Activated B cell treated with CpG ODN at 0.5 μM for 24 hours (primary cell): Measurements from ENCODE around the gene ERVMER34-1. TPM values are rescaled to one million over a fixed set of nuclear protein-coding genes. Genes with fewer than 3 reads are reported as not detected.

Experiments
- ATAC-seq: fragments of 200-7000 bp; cut with Tn5 transposase; one replicate; pipeline ENCODE4 v1.10.0; 2021; ENCODE audit warnings: low read depth, mild to moderate bottlenecking, moderate library complexity
- CTCF ChIA-PET: fragments of 350-600 bp; sonication (Branson Sonifier 250); formaldehyde crosslinking; loops from one replicate; lab custom pipeline; 2021; ENCODE audit warnings: antibody characterized with exemption; lab: Charles Lee
- POLR2A ChIA-PET: fragments of 350-600 bp; sonication (Branson Sonifier 250); formaldehyde crosslinking; loops from one replicate; lab custom pipeline; 2021; ENCODE audit warnings: antibody characterized with exemption; lab: Charles Lee
- DNase-seq: peaks from one replicate; pipeline ENCODE4 v3.0.0; 2022
- H3K27ac Mint-ChIP-seq: one replicate; pipeline ENCODE4 v1.8.0; 2020; ENCODE audit warnings: mixed read lengths
- H3K27me3 Mint-ChIP-seq: one replicate; pipeline ENCODE4 v1.8.0; 2021; ENCODE audit warnings: mixed read lengths
- H3K36me3 Mint-ChIP-seq: one replicate; pipeline ENCODE4 v1.8.0; 2021; ENCODE audit warnings: low read depth, mixed read lengths
- H3K4me1 Mint-ChIP-seq: one replicate; pipeline ENCODE4 v1.8.0; 2021; ENCODE audit warnings: mixed read lengths
- H3K4me3 Mint-ChIP-seq: one replicate; pipeline ENCODE4 v1.8.0; 2020; ENCODE audit warnings: mild to moderate bottlenecking, mixed read lengths
- H3K9me3 Mint-ChIP-seq: one replicate; pipeline ENCODE4 v1.8.0; 2020; ENCODE audit warnings: mixed read lengths
- intact Hi-C: fragments of 100-400 bp; cut with micrococcal nuclease; formaldehyde crosslinking; loops from one replicate; pipeline ENCODE4 v1.15.1; 2024
- total RNA-seq: library from RNA; stranded (reverse); gene quantifications from 2 replicates; pipeline ENCODE4 v1.2.3, GENCODE V29; 2022
- TF ChIP-seq, protein P1 (sequence below): fragments of 200-600 bp; IDR thresholded peaks from one replicate; pipeline ENCODE4 v1.8.0; 2022; ENCODE audit warnings: antibody characterized with exemption, mild to moderate bottlenecking

ERVMER34-1 gene, protein sequence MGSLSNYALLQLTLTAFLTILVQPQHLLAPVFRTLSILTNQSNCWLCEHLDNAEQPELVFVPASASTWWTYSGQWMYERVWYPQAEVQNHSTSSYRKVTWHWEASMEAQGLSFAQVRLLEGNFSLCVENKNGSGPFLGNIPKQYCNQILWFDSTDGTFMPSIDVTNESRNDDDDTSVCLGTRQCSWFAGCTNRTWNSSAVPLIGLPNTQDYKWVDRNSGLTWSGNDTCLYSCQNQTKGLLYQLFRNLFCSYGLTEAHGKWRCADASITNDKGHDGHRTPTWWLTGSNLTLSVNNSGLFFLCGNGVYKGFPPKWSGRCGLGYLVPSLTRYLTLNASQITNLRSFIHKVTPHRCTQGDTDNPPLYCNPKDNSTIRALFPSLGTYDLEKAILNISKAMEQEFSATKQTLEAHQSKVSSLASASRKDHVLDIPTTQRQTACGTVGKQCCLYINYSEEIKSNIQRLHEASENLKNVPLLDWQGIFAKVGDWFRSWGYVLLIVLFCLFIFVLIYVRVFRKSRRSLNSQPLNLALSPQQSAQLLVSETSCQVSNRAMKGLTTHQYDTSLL
- total RNA-seq = not detected in 2 replicates

DNA sequence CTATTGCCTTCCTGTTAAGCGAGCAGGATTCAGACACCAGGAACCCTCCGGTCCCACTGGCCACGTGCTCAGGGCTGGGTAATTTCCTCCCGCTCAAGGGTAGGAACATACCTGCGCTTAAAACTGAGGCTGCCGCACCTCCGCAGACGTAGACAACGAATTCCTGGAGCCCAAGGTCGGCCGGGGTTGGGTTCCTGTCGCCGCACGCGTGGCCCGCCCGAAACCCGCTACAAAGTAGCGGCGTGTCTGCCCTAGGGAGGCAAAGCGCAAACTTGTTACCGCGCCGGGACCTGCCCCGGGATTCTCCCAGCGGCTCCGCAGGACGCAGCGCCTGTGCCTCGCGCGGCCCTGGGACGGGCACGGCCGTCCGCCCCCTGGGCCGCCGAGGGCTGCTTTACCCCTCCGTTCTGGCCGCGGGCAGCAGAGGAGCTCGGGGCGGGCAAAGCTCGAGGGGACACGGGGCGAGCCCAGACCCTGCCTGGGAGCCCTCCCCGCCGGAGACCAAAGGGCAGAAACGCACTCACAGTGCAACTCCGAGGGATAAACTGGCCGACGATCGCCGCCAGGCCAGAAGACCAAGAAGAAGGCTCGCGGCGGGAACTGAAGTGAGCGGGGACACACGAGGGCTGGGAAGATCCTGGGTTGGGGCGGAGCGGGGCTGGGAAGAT is at the start of gene ERVMER34-1:
ERVMER34-1 (minus strand) TSS at position 607 of the 668 bp plus-strand sequence. CDS start 5,905 bp downstream, outside the sequence.
- peaks cover 2% of the 10 kb centered on the region for H3K9me3 Mint-ChIP-seq
- ATAC-seq = no peak
- no peaks in the 10 kb centered on the region for H3K36me3 Mint-ChIP-seq
- H3K4me3 Mint-ChIP-seq = peak within 1 kb of the TSS; percentile 77
- TF ChIP-seq, protein P1, sequence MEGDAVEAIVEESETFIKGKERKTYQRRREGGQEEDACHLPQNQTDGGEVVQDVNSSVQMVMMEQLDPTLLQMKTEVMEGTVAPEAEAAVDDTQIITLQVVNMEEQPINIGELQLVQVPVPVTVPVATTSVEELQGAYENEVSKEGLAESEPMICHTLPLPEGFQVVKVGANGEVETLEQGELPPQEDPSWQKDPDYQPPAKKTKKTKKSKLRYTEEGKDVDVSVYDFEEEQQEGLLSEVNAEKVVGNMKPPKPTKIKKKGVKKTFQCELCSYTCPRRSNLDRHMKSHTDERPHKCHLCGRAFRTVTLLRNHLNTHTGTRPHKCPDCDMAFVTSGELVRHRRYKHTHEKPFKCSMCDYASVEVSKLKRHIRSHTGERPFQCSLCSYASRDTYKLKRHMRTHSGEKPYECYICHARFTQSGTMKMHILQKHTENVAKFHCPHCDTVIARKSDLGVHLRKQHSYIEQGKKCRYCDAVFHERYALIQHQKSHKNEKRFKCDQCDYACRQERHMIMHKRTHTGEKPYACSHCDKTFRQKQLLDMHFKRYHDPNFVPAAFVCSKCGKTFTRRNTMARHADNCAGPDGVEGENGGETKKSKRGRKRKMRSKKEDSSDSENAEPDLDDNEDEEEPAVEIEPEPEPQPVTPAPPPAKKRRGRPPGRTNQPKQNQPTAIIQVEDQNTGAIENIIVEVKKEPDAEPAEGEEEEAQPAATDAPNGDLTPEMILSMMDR = no peak
- peaks cover 47% of the 10 kb centered on the region for H3K27me3 Mint-ChIP-seq
- peaks cover 13% of the 10 kb centered on the region for H3K4me1 Mint-ChIP-seq
- DNase-seq = peak; percentile 19
- no peak within 1 kb of the TSS for H3K27ac Mint-ChIP-seq
- ChIA-PET CTCF (no interaction called here), POLR2A (interaction anchor here (1.3 kb wide), 1 partner anchor 39 kb away, joined by 4 read pairs; no protein-coding TSS in a partner anchor)
- intact Hi-C loops = no loop called here

DNA sequence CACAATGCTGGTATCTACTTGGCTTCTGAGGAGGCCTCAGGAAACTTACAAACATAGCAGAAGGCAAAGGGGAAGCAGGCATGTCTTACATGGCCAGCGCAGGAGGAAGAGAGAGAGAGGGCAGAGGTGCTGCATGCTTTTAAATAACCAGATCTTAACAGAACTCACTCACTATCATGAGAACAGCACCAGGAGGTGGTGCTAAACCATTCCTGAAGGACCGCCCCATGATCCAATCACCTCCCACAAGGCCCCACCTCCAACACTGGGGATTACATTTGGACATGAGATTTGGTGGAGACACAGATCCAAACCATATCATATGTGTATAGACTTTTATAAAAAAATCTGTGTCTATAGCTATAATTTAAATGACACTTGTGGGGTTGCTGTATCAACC is 48.6 kb upstream of the ERVMER34-1 start:
- POLR2A ChIA-PET = no interaction called here
- Mint-ChIP-seq H3K4me1 (no peaks in the 10 kb centered on the region), H3K27ac (no peak overlapping the region), H3K4me3 (no peak overlapping the region), H3K9me3 (peaks cover 9% of the 10 kb centered on the region), H3K27me3 (peaks cover 27% of the 10 kb centered on the region), H3K36me3 (no peaks in the 10 kb centered on the region)
- intact Hi-C loops = no loop called here
- ATAC-seq = no peak
- CTCF ChIA-PET = no interaction called here
- TF ChIP-seq, protein P1 = no peak
- no peak for DNase-seq

DNA sequence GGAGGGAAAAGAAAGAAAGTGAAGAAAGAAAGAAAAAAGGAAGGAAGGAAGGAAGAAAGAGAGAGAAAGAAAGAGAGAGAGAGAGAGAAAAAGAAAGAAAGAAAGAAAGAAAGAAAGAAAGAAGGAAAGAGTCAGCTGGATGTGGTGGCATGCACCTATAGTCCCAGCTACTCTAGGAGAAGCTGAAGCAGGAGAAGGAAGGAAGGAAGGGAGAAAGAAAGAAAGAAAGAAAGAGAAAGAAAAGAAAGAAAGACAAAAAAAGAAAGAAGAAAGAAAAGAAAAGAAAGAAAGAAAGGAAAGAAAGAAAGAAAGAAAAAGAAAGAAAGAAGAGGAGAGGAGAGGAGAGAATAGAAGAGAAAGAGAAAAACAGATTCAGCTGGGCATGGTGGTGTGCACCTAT is 44.3 kb upstream of the ERVMER34-1 start:
- Mint-ChIP-seq H3K9me3 (no peaks in the 10 kb centered on the region), H3K36me3 (no peaks in the 10 kb centered on the region), H3K4me3 (no peak overlapping the region), H3K27me3 (peaks cover 12% of the 10 kb centered on the region), H3K27ac (no peak overlapping the region), H3K4me1 (no peaks in the 10 kb centered on the region)
- ChIA-PET CTCF (no interaction called here), POLR2A (no interaction called here)
- intact Hi-C loops = no loop called here
- DNase-seq = no peak
- TF ChIP-seq, protein P1 = no peak
- no peak for ATAC-seq

DNA sequence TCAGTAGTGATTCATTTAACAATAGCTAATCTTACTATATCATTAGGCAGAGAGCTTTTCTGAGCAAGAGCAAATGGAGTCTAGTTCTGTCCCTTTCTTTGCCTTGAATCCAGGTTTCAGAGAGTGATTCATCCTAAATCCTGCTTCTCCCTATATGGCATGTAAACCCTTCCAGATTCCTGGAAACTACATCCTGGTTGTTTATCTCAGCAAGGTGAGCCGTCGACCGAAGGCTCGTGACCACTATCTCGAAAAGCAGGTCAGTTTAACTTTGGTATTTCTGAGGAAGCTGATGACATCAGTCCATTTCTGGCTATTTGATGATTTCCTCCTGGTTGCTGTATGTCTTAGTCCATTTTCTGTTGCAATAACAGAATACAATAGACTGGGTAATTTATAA is 40.7 kb upstream of the ERVMER34-1 start:
- H3K36me3 Mint-ChIP-seq = no peaks in the 10 kb centered on the region
- DNase-seq (no peak), ATAC-seq (no peak)
- intact Hi-C loops = no loop called here
- TF ChIP-seq, protein P1 = no peak
- no peak overlapping the region for H3K27ac Mint-ChIP-seq
- CTCF ChIA-PET = no interaction called here
- POLR2A ChIA-PET = no interaction called here
- no peak overlapping the region for H3K4me3 Mint-ChIP-seq
- H3K9me3 Mint-ChIP-seq = no peaks in the 10 kb centered on the region
- peaks cover 8% of the 10 kb centered on the region for H3K27me3 Mint-ChIP-seq
- H3K4me1 Mint-ChIP-seq = no peaks in the 10 kb centered on the region

DNA sequence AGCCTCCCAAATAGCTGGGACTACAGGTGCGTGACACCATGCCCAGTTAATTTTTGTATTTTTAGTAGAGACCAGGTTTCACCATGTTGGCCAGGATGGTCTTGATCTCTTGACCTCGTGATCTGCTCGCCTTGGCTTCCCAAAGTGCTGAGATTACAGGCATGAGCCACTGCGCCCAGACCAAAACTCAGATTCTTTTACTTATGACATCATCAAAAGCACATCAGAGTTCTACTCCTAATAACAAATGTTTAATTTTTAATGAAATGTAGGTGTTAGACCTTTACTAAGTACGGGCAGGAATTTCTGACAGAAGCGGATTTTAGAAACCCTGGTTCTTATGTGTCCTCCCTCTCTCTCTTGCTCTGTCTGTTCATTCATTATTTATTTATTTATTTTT is 38.5 kb upstream of the ERVMER34-1 start:
- TF ChIP-seq, protein P1 = no peak
- H3K4me3 Mint-ChIP-seq = no peak overlapping the region
- peaks cover 3% of the 10 kb centered on the region for H3K27me3 Mint-ChIP-seq
- ATAC-seq (no peak), DNase-seq (no peak)
- ChIA-PET POLR2A (no interaction called here), CTCF (no interaction called here)
- no peaks in the 10 kb centered on the region for H3K36me3 Mint-ChIP-seq
- intact Hi-C loops = no loop called here
- H3K27ac Mint-ChIP-seq = no peak overlapping the region
- no peaks in the 10 kb centered on the region for H3K9me3 Mint-ChIP-seq
- no peaks in the 10 kb centered on the region for H3K4me1 Mint-ChIP-seq
